Stimulated activated CD8-positive, alpha-beta memory T cell treated with anti-CD3 and anti-CD28 coated beads, Interleukin-15, amount 100 ng/mL, for 24 hours (primary cell): ENCODE results near the gene BBLN.
"Not testable (repeated sequence)": the region's sequence is repeated elsewhere in the genome, so short reads cannot be mapped to it uniquely, and the experiment has no call there.

Source experiments
- DNase-seq: peaks from one replicate; pipeline ENCODE4 v3.0.0-alpha.2; 2020; ENCODE audit warnings: low read depth

BBLN gene

GRCh38 chr9:128159784-128160602 is at the start of gene BBLN:
Gene BBLN, plus strand, starts transcription at chr9:128160265. Its CDS starts 143 bp downstream, at chr9:128160408.
- peak; percentile 89 for DNase-seq

GRCh38 chr9:128111726-128112125 is 48.3 kb upstream of the BBLN start:
- DNase-seq, result not testable (repeated sequence)

- no peak for DNase-seq
Observed at GRCh38 chr9:128113526-128114325, 46.3 kb upstream of the BBLN start.

- DNase-seq, result no peak
Observed at GRCh38 chr9:128114326-128115186, 45.5 kb upstream of the BBLN start.

GRCh38 chr9:128115187-128116103 is 44.6 kb upstream of the BBLN start:
- DNase-seq, result no peak

- DNase-seq, result no peak
Observed at GRCh38 chr9:128116104-128117083, 43.7 kb upstream of the BBLN start.

GRCh38 chr9:128117613-128118471 is 42.2 kb upstream of the BBLN start:
- peak; percentile 100 for DNase-seq

GRCh38 chr9:128118472-128118857 is 41.6 kb upstream of the BBLN start:
- DNase-seq, result no peak

GRCh38 chr9:128118971-128119665 is 40.9 kb upstream of the BBLN start:
- no peak for DNase-seq

- DNase-seq, result no peak
Observed at GRCh38 chr9:128120061-128120740, 39.9 kb upstream of the BBLN start.

GRCh38 chr9:128120741-128121465 is 39.2 kb upstream of the BBLN start:
- no peak for DNase-seq

- no peak for DNase-seq
Observed at GRCh38 chr9:128121466-128121810, 38.6 kb upstream of the BBLN start.

- DNase-seq, result no peak
Observed at GRCh38 chr9:128121924-128122808, 37.9 kb upstream of the BBLN start.

- no peak for DNase-seq
Observed at GRCh38 chr9:128122809-128123175, 37.3 kb upstream of the BBLN start.

GRCh38 chr9:128123451-128124080 is 36.5 kb upstream of the BBLN start:
- DNase-seq, result no peak

- no peak for DNase-seq
Observed at GRCh38 chr9:128124451-128124850, 35.6 kb upstream of the BBLN start.
